Stimulated activated CD8-positive, alpha-beta memory T cell treated with anti-CD3 and anti-CD28 coated beads, Interleukin-4, amount 100 ng/mL, for 1 hour (primary cell): Measurements from ENCODE around the gene PTGDR2.
"Not testable (repeated sequence)": the region's sequence is repeated elsewhere in the genome, so short reads cannot be mapped to it uniquely, and the experiment has no call there.

Experiments used
- DNase-seq, 2 donors: peaks; one replicate each; pipeline ENCODE4 v3.0.0-alpha.2; 2020; ENCODE audit warnings: low read depth in 2 of 2, low spot score in 1 of 2

PTGDR2 gene

DNA sequence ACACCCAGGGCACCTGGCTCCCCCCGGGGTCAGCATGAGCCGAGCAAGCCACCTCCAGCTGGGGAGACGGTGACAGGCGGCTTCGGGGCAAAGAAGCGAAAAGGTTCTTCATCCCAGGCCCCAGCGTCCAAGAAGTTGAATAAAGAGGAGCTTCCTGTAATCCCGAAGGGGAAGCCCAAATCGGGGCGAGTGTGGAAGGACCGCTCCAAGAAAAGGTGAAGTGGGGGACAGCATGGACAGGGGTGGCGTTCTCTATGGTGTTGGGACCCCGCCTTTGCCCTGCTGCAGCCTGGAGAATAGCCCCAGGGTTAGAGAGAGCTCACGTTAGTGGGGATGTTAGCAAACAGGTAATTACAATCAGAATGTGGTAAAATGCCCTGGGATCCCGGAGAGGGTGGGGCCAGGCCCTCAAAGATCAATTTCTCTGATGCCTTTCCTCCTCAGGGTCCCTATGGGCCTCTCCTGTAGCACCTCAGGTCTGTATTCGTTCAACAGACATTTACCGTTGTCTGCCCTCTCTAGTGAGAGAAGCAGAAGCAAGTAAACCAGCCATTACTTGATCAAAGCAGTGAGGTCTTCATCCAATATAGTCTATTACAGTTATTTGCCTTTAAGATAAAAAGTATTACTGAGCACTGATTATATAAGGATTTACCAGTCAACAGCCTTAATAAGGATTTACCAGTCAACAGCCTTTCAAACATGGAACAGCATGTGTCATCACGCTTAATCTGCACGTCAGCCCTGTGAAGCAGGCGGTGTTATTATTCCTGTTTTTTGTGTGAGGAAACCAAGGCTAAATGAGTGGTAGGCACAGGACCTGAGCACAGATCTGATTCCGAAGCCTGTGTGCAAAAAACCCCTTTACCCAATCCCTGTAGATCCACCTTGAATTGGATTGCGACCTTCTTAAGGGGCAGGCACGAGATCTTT is 12.8 kb downstream of the PTGDR2 start:
- DNase-seq, result no peak

GRCh38 chr11:60841797-60842667 is 13.7 kb downstream of the PTGDR2 start, which contains the start of gene CCDC86:
TSS of gene CCDC86 (plus strand) at chr11:60842113. CDS start at chr11:60842125, 12 bp downstream.
- peak; percentile 97 to 99 for DNase-seq

GRCh38 chr11:60840470-60841430 is 15.0 kb downstream of the PTGDR2 start:
- no peak for DNase-seq

DNA sequence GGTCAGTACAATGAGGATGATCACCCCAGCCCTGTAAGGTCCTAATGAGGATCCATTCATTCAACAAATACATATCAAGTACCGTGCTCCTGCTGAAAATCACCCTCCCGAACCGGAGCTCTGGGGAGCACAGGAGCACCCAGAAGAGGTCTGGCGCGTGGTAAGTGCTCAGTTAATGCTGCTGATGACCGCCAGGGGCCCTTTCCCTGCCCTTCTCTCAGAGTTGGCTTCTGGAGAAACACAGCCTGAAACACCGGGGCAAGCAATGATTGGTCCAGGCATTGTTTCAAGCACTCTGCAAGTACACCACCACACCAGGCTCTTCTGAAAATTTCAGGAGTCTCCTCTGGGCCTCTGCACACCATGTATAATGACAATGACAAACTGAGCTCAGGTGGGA is 17.6 kb downstream of the PTGDR2 start:
- no peak for DNase-seq

DNA sequence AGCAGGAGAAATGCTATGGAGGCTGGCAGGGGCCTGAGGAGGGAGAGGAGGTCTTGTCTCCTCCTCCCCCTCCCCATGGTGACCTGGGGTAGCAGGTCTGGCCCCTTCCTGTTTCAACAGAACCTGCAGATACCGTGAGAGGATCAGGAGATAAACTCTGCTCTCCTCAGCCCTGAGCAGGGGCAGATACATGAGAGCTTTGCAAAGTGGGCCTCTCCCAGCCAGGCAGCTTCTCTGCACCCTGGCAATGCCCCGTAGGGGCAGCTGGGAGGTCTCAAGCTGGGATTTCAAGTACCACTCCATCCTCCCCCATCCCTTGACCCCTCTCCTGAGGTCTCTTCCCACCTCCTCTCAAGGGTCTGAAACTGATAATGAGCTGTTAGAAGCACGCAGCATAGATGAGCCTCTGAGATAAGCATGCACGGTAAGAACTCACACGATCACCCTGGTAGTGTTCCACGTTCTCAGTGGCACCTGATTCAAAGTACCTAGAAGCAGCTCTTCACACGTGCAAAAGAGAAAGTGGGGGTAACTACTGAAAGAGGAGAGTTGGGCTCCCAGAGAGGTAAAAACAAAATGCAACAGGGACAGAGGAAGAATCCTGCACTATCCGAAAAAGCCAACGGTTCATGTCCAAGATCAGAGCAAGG is 18.8 kb downstream of the PTGDR2 start:
- no peak for DNase-seq

GRCh38 chr11:60835534-60835846 is 20.3 kb downstream of the PTGDR2 start:
- no peak for DNase-seq

DNA sequence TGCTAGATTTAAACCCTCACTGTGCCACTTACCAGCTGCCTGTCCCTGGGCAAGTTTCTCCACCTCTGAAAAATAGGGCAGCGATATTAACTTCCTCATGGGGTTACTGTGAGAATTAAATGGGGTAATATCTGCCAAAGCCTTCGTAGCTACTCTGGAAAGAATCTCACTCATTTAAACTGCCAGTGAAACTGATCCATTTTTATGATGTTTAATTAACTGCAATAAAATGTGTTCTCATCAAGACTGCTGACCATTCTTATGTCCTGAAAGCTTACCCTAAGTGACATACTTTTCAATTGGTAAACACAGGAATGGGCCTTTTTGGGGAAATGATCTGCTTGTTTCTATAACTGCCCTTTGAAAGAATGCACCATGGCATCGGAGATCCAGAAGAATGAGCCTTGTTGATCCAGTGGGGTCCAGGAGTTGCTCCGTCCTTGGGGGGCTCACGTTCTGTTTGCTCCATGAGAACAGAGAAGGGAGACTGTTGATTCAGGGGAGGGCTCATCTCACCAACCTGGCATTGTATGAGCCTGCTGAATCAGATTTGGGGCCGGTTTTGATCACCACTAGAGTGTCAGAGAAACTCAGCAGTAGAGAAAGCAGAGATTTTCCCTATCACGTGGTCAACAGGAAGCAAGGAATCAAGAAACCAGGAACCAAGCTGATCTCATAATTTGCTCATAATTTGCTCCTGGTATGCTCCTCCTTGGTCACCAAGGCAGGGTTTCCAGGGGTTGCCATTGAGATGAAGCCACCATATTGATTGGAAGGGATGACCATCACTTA is 20.8 kb downstream of the PTGDR2 start:
- no peak for DNase-seq

GRCh38 chr11:60831501-60832079 is 24.2 kb downstream of the PTGDR2 start:
- DNase-seq, result no peak

DNA sequence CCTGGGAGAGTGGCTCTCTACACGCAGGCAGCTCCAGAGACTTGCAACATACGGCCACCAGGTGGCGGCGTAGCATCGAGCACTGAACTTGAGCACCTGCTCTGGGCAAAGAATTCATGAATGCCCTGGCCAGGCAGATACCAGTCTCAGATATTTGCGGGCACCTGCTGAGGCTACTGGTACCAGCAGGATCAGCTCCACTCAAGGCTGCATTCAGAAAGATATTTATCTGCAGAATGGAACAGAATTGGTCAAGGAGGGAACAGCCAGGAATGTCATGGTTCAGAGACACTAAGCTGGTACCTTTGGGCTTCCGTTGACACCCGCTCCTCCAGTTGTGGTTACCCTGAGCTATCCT is 24.6 kb downstream of the PTGDR2 start:
- peak; percentile 60 to 71 for DNase-seq

GRCh38 chr11:60830478-60831142 is 25.1 kb downstream of the PTGDR2 start:
- DNase-seq, result no peak

- DNase-seq, result no peak
These were observed 30.0 kb downstream of the PTGDR2 start for GRCh38 chr11:60825790-60826189.

DNA sequence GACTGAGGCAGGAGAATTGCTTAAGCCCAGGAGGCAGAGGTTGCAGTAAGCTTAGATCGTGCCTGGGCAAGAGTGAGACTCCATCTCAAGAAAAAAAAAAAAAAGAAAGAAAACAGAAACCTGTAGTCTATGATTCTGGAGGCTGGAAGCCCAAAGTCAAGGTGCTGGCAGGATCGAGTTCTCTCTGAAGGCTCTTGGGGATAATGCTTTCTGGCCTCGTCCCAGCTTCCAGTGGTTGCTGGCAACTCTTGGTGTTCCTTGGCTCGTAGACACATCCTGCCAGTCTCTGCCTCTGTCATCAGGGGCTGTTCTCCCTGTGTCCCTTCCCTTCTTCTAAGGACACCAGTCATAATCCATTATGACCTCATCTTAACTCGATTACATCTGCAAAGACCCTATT is 30.6 kb downstream of the PTGDR2 start:
- DNase-seq, result no peak

DNA sequence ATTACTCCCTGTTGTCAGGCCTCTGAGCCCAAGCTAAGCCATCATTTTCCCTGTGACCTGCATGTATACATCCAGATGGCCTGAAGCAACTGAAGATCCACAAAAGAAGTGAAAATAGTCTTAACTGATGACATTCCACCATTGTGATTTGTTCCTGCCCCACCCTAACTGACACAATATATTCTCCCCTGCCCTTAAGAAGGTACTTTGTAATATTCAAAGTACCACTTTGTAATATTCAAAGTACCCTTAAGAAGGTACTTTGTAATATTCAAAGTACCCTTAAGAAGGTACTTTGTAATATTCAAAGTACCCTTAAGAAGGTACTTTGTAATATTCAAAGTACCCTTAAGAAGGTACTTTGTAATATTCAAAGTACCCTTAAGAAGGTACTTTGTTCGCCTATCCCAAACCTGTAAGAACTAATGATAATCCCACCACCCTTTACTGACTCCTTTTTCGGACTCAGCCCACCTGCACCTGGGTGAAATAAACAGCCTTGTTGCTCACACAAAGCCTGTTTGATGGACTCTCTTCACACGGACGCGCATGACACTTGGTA is 31.9 kb downstream of the PTGDR2 start:
- DNase-seq, result not testable (repeated sequence)

GRCh38 chr11:60821827-60822599 is 33.7 kb downstream of the PTGDR2 start:
- DNase-seq, result no peak

DNA sequence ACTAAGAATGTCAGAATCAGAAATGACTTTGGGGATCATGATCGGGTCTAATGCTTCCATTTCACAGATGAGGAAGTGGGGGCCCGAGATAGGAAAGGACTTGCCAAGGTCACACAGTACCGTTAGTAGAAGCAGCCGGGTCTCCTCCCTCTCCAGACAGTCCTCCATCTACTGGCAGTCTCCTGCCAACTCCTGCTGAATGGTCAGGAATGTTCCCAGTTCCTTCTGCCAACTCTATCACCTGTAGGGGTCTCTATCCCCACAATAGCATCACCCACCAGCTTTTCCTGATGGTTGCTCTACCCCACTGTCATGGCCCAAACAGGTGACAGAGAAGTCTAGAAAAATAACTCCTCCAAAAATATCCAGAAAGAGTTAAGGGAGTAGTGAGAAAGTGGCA is 37.7 kb downstream of the PTGDR2 start:
- DNase-seq, result no peak

DNA sequence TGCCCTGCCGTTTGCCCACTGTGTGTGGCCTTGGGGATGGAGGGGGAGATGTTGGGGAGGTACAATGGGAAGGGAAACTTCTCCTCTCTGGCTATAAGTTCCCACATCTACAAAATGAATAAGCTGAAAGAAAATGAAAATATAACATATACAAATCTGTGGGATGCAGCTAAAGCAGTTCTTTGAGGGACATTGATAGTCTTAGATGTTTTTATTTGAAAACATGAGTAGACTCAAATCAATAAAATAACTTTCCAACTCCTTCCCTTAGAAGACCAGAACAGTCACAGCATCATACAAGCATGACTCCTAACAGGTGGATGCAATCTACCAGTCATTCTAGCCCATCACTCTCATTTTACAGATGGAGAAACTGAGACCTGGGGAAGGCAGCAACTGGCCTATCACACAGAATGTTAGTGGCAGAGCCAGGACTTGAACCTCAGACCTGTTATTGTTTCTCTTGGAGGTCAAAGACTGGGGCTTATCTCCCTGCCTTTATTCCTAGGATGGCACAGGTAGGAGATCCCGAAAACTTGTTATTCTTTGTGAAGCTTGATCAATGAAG is 39.1 kb downstream of the PTGDR2 start:
- DNase-seq, result no peak

DNA sequence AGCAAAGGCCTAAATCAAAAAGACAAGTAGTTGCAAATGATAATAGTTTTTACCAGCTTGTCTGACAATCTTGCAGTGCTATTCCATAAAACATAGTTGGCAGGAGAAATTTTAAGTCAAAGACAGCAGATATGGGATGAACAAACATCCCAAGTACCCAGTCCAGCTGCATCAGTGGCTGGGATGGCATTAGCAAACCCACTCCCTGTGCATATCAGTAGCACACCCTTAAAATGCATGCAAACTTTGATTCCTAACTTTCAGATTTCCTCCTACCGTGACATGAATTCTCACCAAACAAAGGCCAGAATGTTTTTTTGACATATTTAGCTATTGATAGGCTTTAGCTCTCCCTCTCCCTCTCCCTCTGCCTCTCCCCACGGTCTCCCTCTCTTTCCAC is 41.6 kb downstream of the PTGDR2 start:
- DNase-seq, result no peak
